PC-3 (cell line): ENCODE measurements around the gene FARP1. TPM values are rescaled to one million over a fixed set of nuclear protein-coding genes. Genes with fewer than 3 reads are reported as not detected.

ENCODE experiments used
- ATAC-seq: fragments of 200-7000 bp; cut with Tn5 transposase; 2 replicates; pipeline ENCODE4 v1.9.1; 2020; ENCODE audit warnings: mild to moderate bottlenecking, moderate library complexity
- BruUV-seq: library from RNA; stranded (reverse); fragments of 400-500 nt; replicated peaks from 2 replicates; lab custom pipeline; 2021; lab: Mats Ljungman, UMichigan
- CTCF ChIA-PET: fragments of 300-600 bp; sonication (Branson Sonifier 250); formaldehyde crosslinking; loops from one replicate; lab custom pipeline; 2022; ENCODE audit warnings: antibody characterized with exemption; lab: Charles Lee
- POLR2A ChIA-PET: fragments of 300-600 bp; sonication (Branson Sonifier 250); formaldehyde crosslinking; loops from one replicate; lab custom pipeline; 2022; ENCODE audit warnings: antibody characterized with exemption; ENCODE audit not compliant: unreplicated experiment; lab: Charles Lee
- DNase-seq: peaks from one replicate; pipeline ENCODE4 v3.0.0-alpha.2; 2015
- H2AFZ ChIP-seq: fragments of 300-600 bp; sonication (generic); 2 replicates; pipeline ENCODE4 v1.6.0; 2016; ENCODE audit warnings: antibody characterized with exemption, low read length
- H3F3A ChIP-seq: fragments of 300-600 bp; sonication (generic); one replicate; pipeline ENCODE4 v1.6.0; 2017; ENCODE audit warnings: antibody characterized with exemption, low read length, control low read depth, mild to moderate bottlenecking; ENCODE audit not compliant: unreplicated experiment
- H3K27ac ChIP-seq: fragments of 300-600 bp; sonication (generic); 2 replicates; pipeline ENCODE4 v1.5.1; 2016; ENCODE audit warnings: mild to moderate bottlenecking, low read length
- H3K27me3 ChIP-seq: fragments of 300-600 bp; sonication (generic); 2 replicates; pipeline ENCODE4 v1.6.1; 2016; ENCODE audit warnings: low read length, mixed read lengths
- H3K36me3 ChIP-seq: fragments of 300-600 bp; sonication (generic); 2 replicates; pipeline ENCODE4 v1.6.1; 2016; ENCODE audit warnings: low read depth, mixed run types, low read length, mixed read lengths
- H3K4me1 ChIP-seq: fragments of 300-600 bp; sonication (generic); 2 replicates; pipeline ENCODE4 v1.5.1; 2016; ENCODE audit warnings: low read length; ENCODE audit not compliant: insufficient read depth
- H3K4me2 ChIP-seq: fragments of 300-600 bp; sonication (generic); 2 replicates; pipeline ENCODE4 v1.6.0; 2016; ENCODE audit warnings: low read length
- H3K4me3 ChIP-seq: fragments of 300-600 bp; sonication (generic); 2 replicates; pipeline ENCODE4 v1.5.1; 2016; ENCODE audit warnings: mild to moderate bottlenecking, low read length, mixed read lengths
- H3K79me2 ChIP-seq: fragments of 300-600 bp; sonication (generic); 2 replicates; pipeline ENCODE4 v1.6.1; 2017; ENCODE audit warnings: low read length, mixed read lengths
- H3K9ac ChIP-seq: fragments of 300-600 bp; sonication (generic); 2 replicates; pipeline ENCODE4 v1.6.0; 2016; ENCODE audit warnings: mild to moderate bottlenecking, low read length
- H3K9me2 ChIP-seq: fragments of 300-600 bp; sonication (generic); replicated peaks from 2 replicates; pipeline ENCODE4 v1.6.1; 2016; ENCODE audit warnings: mixed run types, low read length, mixed read lengths
- H3K9me3 ChIP-seq: fragments of 300-600 bp; sonication (generic); 2 replicates; pipeline ENCODE4 v1.6.1; 2016; ENCODE audit warnings: low read length, mixed read lengths
- H4K20me1 ChIP-seq: fragments of 300-600 bp; sonication (generic); 2 replicates; pipeline ENCODE4 v1.6.1; 2016; ENCODE audit warnings: low read length, mixed read lengths
- EZH2 ChIP-seq: fragments of 300-600 bp; sonication (generic); IDR thresholded peaks from one replicate; pipeline ENCODE4 v1.6.1; 2017; ENCODE audit warnings: antibody characterized with exemption, mild to moderate bottlenecking, low read length; ENCODE audit not compliant: unreplicated experiment
- EZH2phosphoT487 ChIP-seq: fragments of 300-600 bp; sonication (generic); IDR thresholded peaks from 2 replicates; pipeline ENCODE4 v1.6.1; 2018; ENCODE audit warnings: mild to moderate bottlenecking, antibody characterized with exemption, low read length, borderline replicate concordance
- intact Hi-C: fragments of 100-400 bp; cut with micrococcal nuclease; formaldehyde crosslinking; loops from 2 replicates; pipeline ENCODE4 v1.9.0; 2023
- total RNA-seq: library from RNA; depleted of rRNA; stranded (reverse); fragments of >200 nt; gene quantifications from 2 replicates; pipeline ENCODE4 v1.2.3, GENCODE V29; 2014
- TF ChIP-seq, protein P1 (sequence below): fragments of 300-600 bp; sonication (generic); conservative IDR thresholded peaks from 2 replicates; pipeline ENCODE4 v1.5.1; 2017; ENCODE audit warnings: antibody characterized with exemption, low read depth, mild to moderate bottlenecking, low read length

Gene FARP1
- total RNA-seq, 1 experiment from 2014 or later = 18.2 TPM

DNA sequence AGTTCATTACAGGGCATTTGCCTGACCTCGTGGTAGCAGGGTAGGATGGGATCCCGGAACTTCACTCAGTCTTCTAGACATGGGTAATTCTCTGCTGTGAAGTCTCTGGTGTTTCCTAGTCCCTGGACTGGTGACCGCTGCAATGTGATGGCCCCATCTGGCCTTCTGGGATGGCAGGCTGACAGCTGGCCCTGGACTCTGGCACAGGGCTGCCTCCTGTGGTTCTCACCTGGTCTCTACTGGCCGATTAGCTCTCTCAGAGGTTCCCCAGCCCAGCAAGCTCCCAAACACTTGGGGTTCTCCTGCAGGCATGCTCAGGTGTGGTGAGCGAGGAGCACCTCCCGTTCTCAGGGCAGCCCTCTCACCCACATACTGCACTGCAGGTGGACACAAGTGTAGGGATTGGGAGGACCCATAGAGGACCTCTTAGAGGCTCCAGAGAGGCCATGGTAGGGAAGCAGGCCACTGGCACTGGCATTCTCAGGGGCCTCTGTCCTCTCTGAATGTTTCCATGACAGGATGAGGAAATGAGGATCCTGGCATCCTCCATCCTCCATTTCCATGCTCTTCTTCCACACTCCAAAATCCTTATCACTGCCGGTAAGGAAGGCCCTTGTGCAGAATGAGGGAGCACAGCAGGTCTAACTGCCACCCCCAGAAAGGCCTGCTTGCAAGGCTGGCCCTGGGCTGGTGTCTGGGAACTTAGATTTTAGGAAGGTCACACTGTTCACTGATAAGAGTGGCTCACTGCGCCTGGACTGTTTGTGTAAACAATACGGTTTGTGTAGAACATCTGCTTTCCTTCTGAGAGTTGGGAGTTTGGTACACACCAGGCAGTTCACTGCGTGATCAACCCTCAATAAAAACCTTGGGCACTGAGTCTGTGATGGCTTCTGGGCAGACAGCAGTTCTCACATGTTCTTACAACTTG is 31.5 kb upstream of the FARP1 start:
- intact Hi-C loops = no loop called here
- no TSS peak for BruUV-seq

DNA sequence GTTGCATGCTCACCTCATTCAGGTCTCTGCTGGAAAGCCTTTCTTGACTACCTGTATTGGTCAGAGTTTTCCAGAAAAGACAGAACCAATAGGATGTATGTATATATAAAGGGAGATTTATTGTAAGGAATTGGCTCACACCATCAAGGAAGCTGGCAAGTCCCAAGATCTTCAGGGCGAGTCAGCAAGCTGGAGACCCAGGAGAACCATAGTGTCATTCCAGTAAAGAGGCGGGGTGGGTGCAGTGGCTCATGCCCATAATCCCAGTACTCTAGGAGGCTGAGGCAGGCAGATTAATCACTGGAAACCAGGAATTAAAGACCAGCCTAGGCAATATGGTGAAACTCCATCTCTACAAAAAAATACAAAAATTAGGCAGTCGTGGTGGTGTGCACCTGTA is 30.4 kb upstream of the FARP1 start:
- Histone ChIP-seq H3K4me3 (no peak overlapping the region), H3K36me3 (no peaks in the 10 kb centered on the region), H3K4me2 (no peak overlapping the region), H3K4me1 (no peaks in the 10 kb centered on the region), H3F3A (no peaks in the 10 kb centered on the region), H3K9me2 (no peaks in the 10 kb centered on the region), H3K9ac (no peak overlapping the region), H3K27me3 (no peaks in the 10 kb centered on the region), H4K20me1 (no peaks in the 10 kb centered on the region), H3K27ac (no peak overlapping the region), H3K9me3 (no peaks in the 10 kb centered on the region), H3K79me2 (no peaks in the 10 kb centered on the region), H2AFZ (no peak overlapping the region)
- intact Hi-C loops = no loop called here
- no TSS peak for BruUV-seq
- ATAC-seq (no peak), DNase-seq (no peak)
- ChIA-PET POLR2A (no interaction called here), CTCF (no interaction called here)
- TF ChIP-seq EZH2phosphoT487 = no peak
- TF ChIP-seq, protein P1, sequence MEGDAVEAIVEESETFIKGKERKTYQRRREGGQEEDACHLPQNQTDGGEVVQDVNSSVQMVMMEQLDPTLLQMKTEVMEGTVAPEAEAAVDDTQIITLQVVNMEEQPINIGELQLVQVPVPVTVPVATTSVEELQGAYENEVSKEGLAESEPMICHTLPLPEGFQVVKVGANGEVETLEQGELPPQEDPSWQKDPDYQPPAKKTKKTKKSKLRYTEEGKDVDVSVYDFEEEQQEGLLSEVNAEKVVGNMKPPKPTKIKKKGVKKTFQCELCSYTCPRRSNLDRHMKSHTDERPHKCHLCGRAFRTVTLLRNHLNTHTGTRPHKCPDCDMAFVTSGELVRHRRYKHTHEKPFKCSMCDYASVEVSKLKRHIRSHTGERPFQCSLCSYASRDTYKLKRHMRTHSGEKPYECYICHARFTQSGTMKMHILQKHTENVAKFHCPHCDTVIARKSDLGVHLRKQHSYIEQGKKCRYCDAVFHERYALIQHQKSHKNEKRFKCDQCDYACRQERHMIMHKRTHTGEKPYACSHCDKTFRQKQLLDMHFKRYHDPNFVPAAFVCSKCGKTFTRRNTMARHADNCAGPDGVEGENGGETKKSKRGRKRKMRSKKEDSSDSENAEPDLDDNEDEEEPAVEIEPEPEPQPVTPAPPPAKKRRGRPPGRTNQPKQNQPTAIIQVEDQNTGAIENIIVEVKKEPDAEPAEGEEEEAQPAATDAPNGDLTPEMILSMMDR = no peak
- no peak for TF ChIP-seq EZH2

More for the DNA sequence above, 31.5 kb upstream of the FARP1 start:
- H3K4me3 ChIP-seq = no peak overlapping the region
- H3K27ac ChIP-seq = no peak overlapping the region
- H3K9me3 ChIP-seq = no peaks in the 10 kb centered on the region
- no peaks in the 10 kb centered on the region for H3K79me2 ChIP-seq
- H3K4me2 ChIP-seq = no peak overlapping the region
- H3K27me3 ChIP-seq = no peaks in the 10 kb centered on the region
- no peaks in the 10 kb centered on the region for H3K36me3 ChIP-seq
- DNase-seq = no peak
- H3F3A ChIP-seq = no peaks in the 10 kb centered on the region
- H4K20me1 ChIP-seq = no peaks in the 10 kb centered on the region
- no peak for ATAC-seq
- no peaks in the 10 kb centered on the region for H3K4me1 ChIP-seq
- CTCF ChIA-PET = no interaction called here
- no peak overlapping the region for H2AFZ ChIP-seq
- POLR2A ChIA-PET = no interaction called here
- TF ChIP-seq EZH2 (no peak), EZH2phosphoT487 (no peak)
- TF ChIP-seq, protein P1 = no peak
- H3K9me2 ChIP-seq = no peaks in the 10 kb centered on the region
- no peak overlapping the region for H3K9ac ChIP-seq

DNA sequence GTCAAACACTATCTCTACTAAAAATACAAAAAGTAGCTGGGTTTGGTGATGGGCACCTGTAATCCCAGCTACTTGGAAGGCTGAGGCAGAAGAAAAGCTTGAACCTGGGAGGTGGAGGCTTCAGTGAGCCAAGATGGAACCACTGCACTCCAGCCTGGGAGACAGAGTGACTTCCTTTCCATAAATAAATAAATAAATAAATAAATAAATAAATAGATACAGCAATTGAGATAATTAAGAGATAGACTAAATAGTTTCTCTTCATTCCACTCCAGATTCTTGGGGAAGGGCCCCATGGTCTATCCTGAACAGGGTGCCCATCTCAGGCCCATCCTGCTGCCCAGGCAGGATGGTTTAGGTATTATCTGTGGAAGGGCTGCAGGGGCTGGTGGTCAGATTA is 24.0 kb upstream of the FARP1 start:
- intact Hi-C loops = no loop called here
- no peak overlapping the region for H3K27ac ChIP-seq
- no peak overlapping the region for H2AFZ ChIP-seq
- TF ChIP-seq EZH2 (no peak), EZH2phosphoT487 (no peak)
- TF ChIP-seq, protein P1 = no peak
- no peaks in the 10 kb centered on the region for H3K36me3 ChIP-seq
- ChIA-PET POLR2A (no interaction called here), CTCF (no interaction called here)
- no peaks in the 10 kb centered on the region for H3K27me3 ChIP-seq
- H3F3A ChIP-seq = no peaks in the 10 kb centered on the region
- no peak overlapping the region for H3K4me2 ChIP-seq
- H3K9me3 ChIP-seq = no peaks in the 10 kb centered on the region
- no peaks in the 10 kb centered on the region for H3K79me2 ChIP-seq
- BruUV-seq = no TSS peak
- H3K4me1 ChIP-seq = no peaks in the 10 kb centered on the region
- no peak overlapping the region for H3K4me3 ChIP-seq
- H3K9ac ChIP-seq = no peak overlapping the region
- no peaks in the 10 kb centered on the region for H4K20me1 ChIP-seq
- DNase-seq (no peak), ATAC-seq (no peak)
- H3K9me2 ChIP-seq = no peaks in the 10 kb centered on the region
